Panc1 (cell line): Measurements from ENCODE around the gene LCOR.

Experiments
- POLR2AphosphoS5 ChIP-seq: IDR thresholded peaks from 2 replicates; pipeline ENCODE4 v1.6.1; 2012; ENCODE audit warnings: mild to moderate bottlenecking, low read depth, low read length, moderate library complexity
- SIN3A ChIP-seq: IDR thresholded peaks from 2 replicates; pipeline ENCODE4 v1.6.1; 2012; ENCODE audit warnings: low read depth, mild to moderate bottlenecking, low read length, moderate library complexity, borderline replicate concordance; ENCODE audit not compliant: insufficient read depth
- TF ChIP-seq, protein P1 (sequence below): fragments of 450-650 bp; IDR thresholded peaks from 2 replicates; pipeline ENCODE4 v1.5.1; 2017; ENCODE audit warnings: mild to moderate bottlenecking
- TF ChIP-seq, protein P2 (sequence below), 2 experiments: IDR thresholded peaks; 2 replicates each; pipeline ENCODE4 v1.6.1; 2011 to 2012; ENCODE audit warnings: low read depth in 2 of 2, control low read depth in 1 of 2, low read length in 1 of 2, mild to moderate bottlenecking in 1 of 2, moderate library complexity in 1 of 2; ENCODE audit not compliant: insufficient read depth in 1 of 2

DNA sequence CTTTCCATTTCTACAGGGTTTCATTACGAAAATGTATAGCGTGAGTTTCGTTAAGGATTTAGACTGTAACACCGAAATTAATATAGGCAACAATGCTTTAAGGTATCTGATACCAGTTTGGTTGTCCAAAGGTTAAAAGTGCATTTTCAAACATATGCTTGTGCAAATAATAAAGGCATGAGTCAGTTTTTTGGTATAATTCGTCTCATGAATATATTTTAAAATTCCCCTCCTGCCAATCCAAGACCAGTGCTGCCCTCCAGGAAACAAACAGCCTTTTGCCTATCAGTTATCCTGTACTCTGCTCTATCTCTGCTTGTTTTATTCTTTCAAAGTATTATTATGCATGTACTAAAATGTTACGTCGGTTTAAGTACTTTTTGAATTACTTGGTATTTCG, 2.0 kb downstream of the LCOR start:
- TF ChIP-seq, protein P1, sequence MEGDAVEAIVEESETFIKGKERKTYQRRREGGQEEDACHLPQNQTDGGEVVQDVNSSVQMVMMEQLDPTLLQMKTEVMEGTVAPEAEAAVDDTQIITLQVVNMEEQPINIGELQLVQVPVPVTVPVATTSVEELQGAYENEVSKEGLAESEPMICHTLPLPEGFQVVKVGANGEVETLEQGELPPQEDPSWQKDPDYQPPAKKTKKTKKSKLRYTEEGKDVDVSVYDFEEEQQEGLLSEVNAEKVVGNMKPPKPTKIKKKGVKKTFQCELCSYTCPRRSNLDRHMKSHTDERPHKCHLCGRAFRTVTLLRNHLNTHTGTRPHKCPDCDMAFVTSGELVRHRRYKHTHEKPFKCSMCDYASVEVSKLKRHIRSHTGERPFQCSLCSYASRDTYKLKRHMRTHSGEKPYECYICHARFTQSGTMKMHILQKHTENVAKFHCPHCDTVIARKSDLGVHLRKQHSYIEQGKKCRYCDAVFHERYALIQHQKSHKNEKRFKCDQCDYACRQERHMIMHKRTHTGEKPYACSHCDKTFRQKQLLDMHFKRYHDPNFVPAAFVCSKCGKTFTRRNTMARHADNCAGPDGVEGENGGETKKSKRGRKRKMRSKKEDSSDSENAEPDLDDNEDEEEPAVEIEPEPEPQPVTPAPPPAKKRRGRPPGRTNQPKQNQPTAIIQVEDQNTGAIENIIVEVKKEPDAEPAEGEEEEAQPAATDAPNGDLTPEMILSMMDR, result no peak
- TF ChIP-seq SIN3A (no peak), POLR2AphosphoS5 (no peak)
- TF ChIP-seq, protein P2, sequence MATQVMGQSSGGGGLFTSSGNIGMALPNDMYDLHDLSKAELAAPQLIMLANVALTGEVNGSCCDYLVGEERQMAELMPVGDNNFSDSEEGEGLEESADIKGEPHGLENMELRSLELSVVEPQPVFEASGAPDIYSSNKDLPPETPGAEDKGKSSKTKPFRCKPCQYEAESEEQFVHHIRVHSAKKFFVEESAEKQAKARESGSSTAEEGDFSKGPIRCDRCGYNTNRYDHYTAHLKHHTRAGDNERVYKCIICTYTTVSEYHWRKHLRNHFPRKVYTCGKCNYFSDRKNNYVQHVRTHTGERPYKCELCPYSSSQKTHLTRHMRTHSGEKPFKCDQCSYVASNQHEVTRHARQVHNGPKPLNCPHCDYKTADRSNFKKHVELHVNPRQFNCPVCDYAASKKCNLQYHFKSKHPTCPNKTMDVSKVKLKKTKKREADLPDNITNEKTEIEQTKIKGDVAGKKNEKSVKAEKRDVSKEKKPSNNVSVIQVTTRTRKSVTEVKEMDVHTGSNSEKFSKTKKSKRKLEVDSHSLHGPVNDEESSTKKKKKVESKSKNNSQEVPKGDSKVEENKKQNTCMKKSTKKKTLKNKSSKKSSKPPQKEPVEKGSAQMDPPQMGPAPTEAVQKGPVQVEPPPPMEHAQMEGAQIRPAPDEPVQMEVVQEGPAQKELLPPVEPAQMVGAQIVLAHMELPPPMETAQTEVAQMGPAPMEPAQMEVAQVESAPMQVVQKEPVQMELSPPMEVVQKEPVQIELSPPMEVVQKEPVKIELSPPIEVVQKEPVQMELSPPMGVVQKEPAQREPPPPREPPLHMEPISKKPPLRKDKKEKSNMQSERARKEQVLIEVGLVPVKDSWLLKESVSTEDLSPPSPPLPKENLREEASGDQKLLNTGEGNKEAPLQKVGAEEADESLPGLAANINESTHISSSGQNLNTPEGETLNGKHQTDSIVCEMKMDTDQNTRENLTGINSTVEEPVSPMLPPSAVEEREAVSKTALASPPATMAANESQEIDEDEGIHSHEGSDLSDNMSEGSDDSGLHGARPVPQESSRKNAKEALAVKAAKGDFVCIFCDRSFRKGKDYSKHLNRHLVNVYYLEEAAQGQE (IDR thresholded peaks at IDR 0.05; ENCODE audit: insufficient read depth in 1 of 2, low read depth in 2 of 2, low read length in 1 of 2), result no peak
